Stimulated activated CD8-positive, alpha-beta memory T cell treated with anti-CD3 and anti-CD28 coated beads, Interleukin-2, amount 100 ng/mL, for 1 hour (primary cell): ENCODE results near the gene RBP4.
A peak's percentile ranks its signal among the peaks of the same experiment; 100 is the strongest.
"Not testable (repeated sequence)": the region's sequence is repeated elsewhere in the genome, so short reads cannot be mapped to it uniquely, and the experiment has no call there.

Experiments
- DNase-seq, 2 donors: peaks; one replicate each; pipeline ENCODE4 v3.0.0-alpha.2; 2020; ENCODE audit warnings: low read depth in 2 of 2

The RBP4 gene

DNA sequence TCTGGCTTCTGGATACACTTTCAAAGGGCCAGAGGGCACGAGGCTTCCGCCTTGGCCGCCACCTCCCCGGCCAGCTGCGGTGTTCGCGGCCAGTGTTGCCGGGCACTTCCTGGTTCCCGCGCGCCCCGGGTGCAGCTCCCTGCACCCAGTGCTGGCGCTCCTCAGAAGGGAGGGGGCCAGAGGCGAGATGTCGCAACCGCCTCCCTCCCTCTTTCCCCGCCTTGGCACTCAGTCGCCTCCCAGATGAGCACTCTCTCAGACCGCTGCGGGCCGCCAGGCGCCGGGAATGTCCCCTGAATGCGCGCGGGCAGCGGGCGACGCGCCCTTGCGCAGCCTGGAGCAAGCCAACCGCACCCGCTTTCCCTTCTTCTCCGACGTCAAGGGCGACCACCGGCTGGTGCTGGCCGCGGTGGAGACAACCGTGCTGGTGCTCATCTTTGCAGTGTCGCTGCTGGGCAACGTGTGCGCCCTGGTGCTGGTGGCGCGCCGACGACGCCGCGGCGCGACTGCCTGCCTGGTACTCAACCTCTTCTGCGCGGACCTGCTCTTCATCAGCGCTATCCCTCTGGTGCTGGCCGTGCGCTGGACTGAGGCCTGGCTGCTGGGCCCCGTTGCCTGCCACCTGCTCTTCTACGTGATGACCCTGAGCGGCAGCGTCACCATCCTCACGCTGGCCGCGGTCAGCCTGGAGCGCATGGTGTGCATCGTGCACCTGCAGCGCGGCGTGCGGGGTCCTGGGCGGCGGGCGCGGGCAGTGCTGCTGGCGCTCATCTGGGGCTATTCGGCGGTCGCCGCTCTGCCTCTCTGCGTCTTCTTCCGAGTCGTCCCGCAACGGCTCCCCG is 34.4 kb downstream of the RBP4 start, which contains the start of gene FFAR4:
TSS of gene FFAR4 (plus strand) at position 231 of the 842 bp plus-strand sequence. CDS start at position 287, 56 bp downstream.
- no peak for DNase-seq

DNA sequence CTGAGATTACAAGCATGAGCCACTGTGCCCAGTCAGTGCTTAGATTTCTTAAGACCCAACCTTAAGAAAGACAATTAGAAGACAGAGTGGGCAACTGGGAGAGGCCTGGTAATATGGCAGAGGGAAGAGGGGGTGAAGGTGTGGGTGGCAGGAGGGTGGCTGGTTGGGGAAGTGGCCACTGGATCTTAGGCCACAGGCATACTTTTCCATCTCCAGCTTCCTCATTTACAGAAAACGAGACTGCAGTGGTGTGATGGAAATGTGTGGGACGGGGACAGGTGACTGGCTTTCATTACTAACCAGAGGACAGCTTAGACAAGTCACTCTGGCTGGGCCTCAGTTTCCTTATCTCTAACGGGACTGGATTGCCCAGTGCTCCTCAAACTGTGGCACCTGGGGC is 35.6 kb downstream of the RBP4 start:
- no peak for DNase-seq

DNA sequence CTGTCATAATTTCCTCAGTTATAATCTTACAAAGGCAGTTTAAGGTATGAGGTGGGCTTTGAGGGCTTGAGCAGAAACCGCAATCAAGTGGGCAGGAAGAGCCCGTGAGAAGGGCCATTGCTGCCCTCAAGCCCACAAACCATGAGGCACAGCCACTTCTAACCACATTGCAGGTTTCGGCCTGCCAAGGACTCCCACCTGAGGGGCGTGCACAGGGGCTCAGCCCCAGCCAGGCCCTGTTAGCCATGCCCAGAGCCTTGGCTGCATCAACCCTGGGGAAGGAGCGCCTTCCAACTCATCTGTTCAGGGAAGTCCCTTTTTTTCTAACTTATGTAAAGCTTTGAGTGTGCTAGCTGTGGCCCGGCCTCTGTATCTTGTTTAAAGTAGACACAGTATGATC is 40.5 kb downstream of the RBP4 start:
- DNase-seq: no peak

GRCh38 chr10:93559490-93559889 is 41.5 kb downstream of the RBP4 start:
- no peak for DNase-seq

DNA sequence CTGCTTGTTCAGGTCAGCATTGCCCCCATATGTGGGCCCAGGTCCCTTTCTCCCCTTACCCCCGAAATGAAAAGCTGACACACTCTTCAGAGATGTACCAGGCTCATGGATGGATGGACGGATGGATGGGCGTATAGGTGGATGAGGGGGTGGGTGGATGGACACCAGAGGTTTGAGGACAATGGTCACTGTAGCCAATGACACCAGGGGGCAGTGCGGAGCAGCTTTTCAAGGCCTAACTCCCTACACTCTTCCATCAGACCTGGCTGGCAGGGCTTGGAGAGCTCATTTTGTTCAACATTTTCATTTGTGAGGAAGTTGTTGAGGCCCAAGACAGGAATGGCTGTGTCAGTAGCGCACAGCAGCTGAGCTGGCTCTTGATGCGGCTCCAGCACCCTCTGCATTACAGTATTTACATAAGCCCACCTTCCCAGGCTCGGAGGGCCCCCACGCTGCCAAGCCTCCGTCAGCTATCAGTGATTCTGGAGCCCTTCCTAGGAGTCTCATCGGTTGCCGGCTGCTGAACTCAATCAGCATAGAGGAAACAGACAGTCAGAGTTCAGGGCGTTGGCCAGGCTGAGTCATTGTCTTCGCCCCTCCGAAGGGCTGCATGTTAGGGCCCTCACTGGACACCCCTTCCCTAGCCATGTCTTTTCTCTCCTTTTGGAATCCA is 46.1 kb downstream of the RBP4 start:
- peak in 1 of 2 donors; percentile 4 for DNase-seq

- no peak for DNase-seq
These were observed 46.7 kb downstream of the RBP4 start for GRCh38 chr10:93554316-93554663.

- DNase-seq: no peak
These were observed 47.3 kb downstream of the RBP4 start for GRCh38 chr10:93553482-93554315.

- DNase-seq: no peak
These were observed 48.3 kb downstream of the RBP4 start for GRCh38 chr10:93552780-93553179.

DNA sequence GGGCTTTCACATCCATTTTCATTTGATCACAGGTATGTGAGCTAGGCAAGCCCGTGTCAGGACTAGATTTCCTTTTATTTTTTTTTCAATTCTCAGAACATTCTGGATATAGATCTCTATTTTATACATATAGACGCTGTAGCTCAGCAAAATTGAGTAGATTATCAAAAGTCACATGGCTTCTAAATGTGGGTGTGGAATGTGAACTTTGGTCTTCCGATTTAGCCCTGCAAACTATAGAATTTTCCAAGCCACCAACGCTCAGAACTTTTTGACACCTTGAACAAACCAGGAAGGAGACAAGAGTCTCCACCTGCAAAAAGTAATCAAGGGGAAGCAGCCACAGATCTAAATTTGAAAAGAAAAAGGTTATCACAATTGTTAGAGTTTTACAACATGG is 50.4 kb downstream of the RBP4 start:
- DNase-seq: no peak

DNA sequence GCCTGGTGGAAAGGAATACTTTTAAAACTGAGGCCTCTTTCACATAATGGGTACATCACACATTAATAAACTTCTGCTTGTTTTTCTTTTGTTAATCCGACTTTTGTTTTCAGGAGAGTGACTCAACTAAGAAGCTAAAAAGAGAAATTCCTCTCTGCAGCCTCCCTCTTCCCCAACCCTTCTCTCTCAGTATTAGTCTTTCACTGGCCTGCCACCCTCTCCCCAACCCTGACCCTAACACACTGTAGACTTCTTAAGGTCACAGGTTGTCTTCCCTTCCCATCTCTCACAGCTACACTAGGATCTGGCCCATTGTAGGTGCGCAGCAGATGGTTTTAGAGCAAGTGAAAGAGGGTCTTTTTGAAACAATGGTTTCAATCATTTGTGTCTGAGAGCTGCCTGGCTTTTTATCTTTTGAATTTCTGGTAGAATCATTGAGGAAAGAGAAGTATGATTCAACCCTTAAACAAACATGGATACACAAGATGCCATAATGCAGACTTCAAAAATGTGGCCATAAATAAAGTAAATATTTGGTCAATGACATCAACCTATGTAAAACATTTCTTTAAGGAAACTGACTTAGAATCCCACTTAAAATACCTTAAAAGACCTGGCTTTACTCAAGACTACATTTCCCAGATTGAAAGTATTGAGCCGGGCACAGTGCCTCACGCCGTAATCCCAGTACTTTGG is 52.5 kb downstream of the RBP4 start:
- no peak for DNase-seq

DNA sequence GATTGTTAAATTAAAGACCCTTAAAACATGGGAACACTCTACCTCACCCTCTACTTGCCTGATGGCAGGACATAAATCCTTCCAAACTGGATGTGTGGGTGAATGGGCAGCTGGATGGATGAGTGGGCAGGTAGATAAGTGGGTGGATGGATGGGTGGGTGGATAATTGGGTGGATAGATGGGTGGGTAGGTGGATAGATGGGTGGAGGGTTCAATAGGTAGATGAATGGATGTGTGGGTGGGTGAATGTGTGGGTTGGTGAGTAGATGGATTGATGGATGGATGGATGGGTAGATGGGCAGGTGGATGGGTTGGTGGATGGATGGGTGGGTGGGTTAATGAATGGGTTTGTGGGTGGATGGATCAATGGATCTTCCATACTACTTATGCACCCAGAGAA is 53.5 kb downstream of the RBP4 start:
- no peak for DNase-seq

- not testable (repeated sequence) for DNase-seq
These were observed 54.0 kb downstream of the RBP4 start for GRCh38 chr10:93546995-93547394.

- DNase-seq: no peak
These were observed 58.7 kb downstream of the RBP4 start for GRCh38 chr10:93542358-93542791.
